HepG2 (cell line): ENCODE measurements around the gene GUCY2F. TPM values are rescaled to one million over a fixed set of nuclear protein-coding genes. Genes with fewer than 3 reads are reported as not detected.
A peak's percentile ranks its signal among the peaks of the same experiment; 100 is the strongest.

Source experiments
- ATAC-seq: fragments of 200-7000 bp; cut with Tn5 transposase; 3 replicates; pipeline ENCODE4 v1.9.1; 2020; ENCODE audit warnings: mild to moderate bottlenecking, moderate library complexity
- BruUV-seq: library from RNA; stranded (reverse); fragments of 400-500 nt; replicated peaks from 2 replicates; lab custom pipeline; 2021; lab: Mats Ljungman, UMichigan
- CTCF ChIA-PET: fragments of 300-600 bp; formaldehyde crosslinking; extraction: SDS; loops from one replicate; lab custom pipeline; 2021; ENCODE audit warnings: low total read pairs, inconsistent platforms, low intra/inter-chr PET ratio; lab: Yijun Ruan, JAX
- POLR2A ChIA-PET: fragments of 350-600 bp; sonication (Branson Sonifier 250); formaldehyde crosslinking; loops from one replicate; lab custom pipeline; 2020; ENCODE audit warnings: antibody characterized with exemption, inconsistent platforms; lab: Yijun Ruan, JAX
- DNase-seq: peaks from one replicate; pipeline ENCODE4 v3.0.0-alpha.2; 2015; ENCODE audit warnings: low spot score
- FAIRE-seq: peaks from 3 replicates; lab custom pipeline; 2011; peaks lifted over from hg19 to GRCh38; lab: Jason Lieb, UNC
- H2AFZ ChIP-seq: one replicate; pipeline ENCODE4 v1.6.1; 2011; ENCODE audit warnings: low read length, inconsistent platforms
- H3K27ac ChIP-seq: fragments of 300-600 bp; 3 replicates; pipeline ENCODE4 v1.8.0; 2011; ENCODE audit warnings: mixed run types, mild to moderate bottlenecking, mixed read lengths, low read length, inconsistent platforms; ENCODE audit not compliant: insufficient read depth; ENCODE audit errors: extremely low read length
- H3K27me3 ChIP-seq, 2 experiments: fragments of 200-600 bp in 1 of 2; 2 replicates in 1 of 2; 3 replicates in 1 of 2; pipeline versions ENCODE4 v1.6.0 to v1.8.0; 2011; ENCODE audit warnings: low read length in 2 of 2, mild to moderate bottlenecking in 2 of 2, moderate library complexity in 2 of 2, inconsistent platforms in 1 of 2; ENCODE audit not compliant: insufficient read depth in 2 of 2, control insufficient read depth in 1 of 2
- H3K36me3 ChIP-seq, 2 experiments: fragments of 200-600 bp in 1 of 2; replicated peaks in 1 of 2; 2 replicates in 1 of 2; 3 replicates in 1 of 2; pipeline versions ENCODE4 v1.5.1 to v1.8.0; 2011; ENCODE audit warnings: low read length in 2 of 2, inconsistent platforms in 1 of 2; ENCODE audit not compliant: insufficient read depth in 2 of 2, control insufficient read depth in 1 of 2
- H3K4me1 ChIP-seq: 2 replicates; pipeline ENCODE4 v1.5.1; 2012; ENCODE audit warnings: low read length, inconsistent platforms; ENCODE audit not compliant: insufficient read depth
- H3K4me2 ChIP-seq: 2 replicates; pipeline ENCODE4 v1.6.0; 2011; ENCODE audit warnings: low read depth, low read length, inconsistent platforms
- H3K4me3 ChIP-seq, 3 experiments: fragments of 200-600 bp in 1 of 3; sonication (generic), shearing (Covaris generic) in 1 of 3; replicated peaks in 1 of 3; 2 replicates each; pipeline ENCODE4 v1.5.1; 2011 to 2016; ENCODE audit warnings: low read length in 3 of 3, inconsistent platforms in 2 of 3, low read depth in 2 of 3, mild to moderate bottlenecking in 2 of 3, control low read depth in 1 of 3, mixed read lengths in 1 of 3; ENCODE audit not compliant: insufficient read depth in 1 of 3
- H3K79me2 ChIP-seq: one replicate; pipeline ENCODE4 v1.6.1; 2011; ENCODE audit warnings: low read length, inconsistent platforms; ENCODE audit not compliant: insufficient read depth
- H3K9ac ChIP-seq: 2 replicates; pipeline ENCODE4 v1.6.0; 2011; ENCODE audit warnings: mild to moderate bottlenecking, low read depth, low read length, inconsistent platforms; ENCODE audit not compliant: insufficient read depth
- H3K9me3 ChIP-seq: 2 replicates; pipeline ENCODE4 v1.5.1; 2012; ENCODE audit warnings: mild to moderate bottlenecking, low read length
- H4K20me1 ChIP-seq: 2 replicates; pipeline ENCODE4 v1.6.0; 2011; ENCODE audit warnings: inconsistent platforms, mild to moderate bottlenecking, low read length, moderate library complexity; ENCODE audit not compliant: insufficient read depth
- CTCF ChIP-seq: sonication (generic); formaldehyde crosslinking; IDR thresholded peaks from 2 replicates; pipeline ENCODE4 v1.5.0; 2020; ENCODE audit warnings: mild to moderate bottlenecking, missing genetic modification reagents, moderate library complexity
- GMEB1 ChIP-seq: sonication (generic); formaldehyde crosslinking; IDR thresholded peaks from 2 replicates; pipeline ENCODE4 v1.5.1; 2020; ENCODE audit warnings: missing genetic modification reagents, mild to moderate bottlenecking, borderline replicate concordance
- HDAC6 ChIP-seq: fragments of 200-600 bp; sonication (generic); IDR thresholded peaks from 2 replicates; pipeline ENCODE4 v1.7.0; 2017; ENCODE audit warnings: mild to moderate bottlenecking, antibody characterized with exemption, low read length, low read depth
- JARID2 ChIP-seq: sonication (generic); formaldehyde crosslinking; IDR thresholded peaks from 2 replicates; pipeline ENCODE4 v1.8.1; 2023; ENCODE audit warnings: missing genetic modification reagents, inconsistent platforms; ENCODE audit not compliant: insufficient replicate concordance
- KLF11 ChIP-seq: IDR thresholded peaks from 2 replicates; pipeline ENCODE4 v1.6.1; 2016; ENCODE audit warnings: missing compliant biosample characterization
- NFIC ChIP-seq: IDR thresholded peaks from 2 replicates; pipeline ENCODE4 v1.6.1; 2012; ENCODE audit warnings: mild to moderate bottlenecking, low read length, inconsistent platforms
- PHF5A ChIP-seq: IDR thresholded peaks from one replicate; pipeline ENCODE4 v1.6.1; 2018; ENCODE audit warnings: low read depth, missing genetic modification reagents; ENCODE audit not compliant: unreplicated experiment
- RXRA ChIP-seq: sonication (generic); formaldehyde crosslinking; IDR thresholded peaks from 2 replicates; pipeline ENCODE4 v1.5.1; 2020; ENCODE audit warnings: missing genetic modification reagents
- SALL1 ChIP-seq: sonication (generic); formaldehyde crosslinking; IDR thresholded peaks from 2 replicates; pipeline ENCODE4 v1.8.0; 2022; ENCODE audit warnings: mild to moderate bottlenecking, missing genetic modification reagents
- SIN3B ChIP-seq: fragments of 150-350 bp; IDR thresholded peaks from 2 replicates; pipeline ENCODE4 v1.6.1; 2014; ENCODE audit warnings: low read length
- SOX13 ChIP-seq, 3 experiments: fragments of 450-650 bp in 1 of 3; sonication (generic) in 1 of 3; formaldehyde crosslinking in 1 of 3; IDR thresholded peaks in 2 of 3; conservative IDR thresholded peaks in 1 of 3; 2 replicates each; pipeline versions ENCODE4 v1.5.0 to v1.6.1; 2016 to 2020; ENCODE audit warnings: antibody characterized with exemption in 1 of 3, mild to moderate bottlenecking in 1 of 3, missing compliant biosample characterization in 1 of 3, missing genetic modification reagents in 1 of 3, moderate library complexity in 1 of 3
- STAG1 ChIP-seq: sonication (generic); formaldehyde crosslinking; IDR thresholded peaks from 2 replicates; pipeline ENCODE4 v1.4.0; 2020; ENCODE audit warnings: missing genetic modification reagents
- ZNF616 ChIP-seq: sonication (generic); formaldehyde crosslinking; IDR thresholded peaks from 2 replicates; pipeline ENCODE4 v1.5.0; 2020; ENCODE audit warnings: low read depth, mild to moderate bottlenecking, missing genetic modification reagents
- ZNF792 ChIP-seq: IDR thresholded peaks from 2 replicates; pipeline ENCODE4 v1.6.1; 2016
- WGBS: methylation state at CpG from one replicate; pipeline ENCODE4 v1.1.6; 2017; ENCODE audit warnings: low lambda C conversion rate; 5-methylcytosine and 5-hydroxymethylcytosine counted together
- in situ Hi-C: cut with HindIII; loops from 2 replicates; pipeline ENCODE4 v1.10.0; 2017; ENCODE audit warnings: low pct_unique_long_range_greater_than_20kb; ENCODE audit not compliant: extremely low pct_ligation_motif_present
- intact Hi-C: fragments of 100-400 bp; cut with micrococcal nuclease; formaldehyde crosslinking; loops from one replicate; pipeline ENCODE4 v1.10.0; 2022; ENCODE audit not compliant: unreplicated experiment
- polyA plus RNA-seq, 8 experiments: library from polyadenylated mRNA; depleted of rRNA in 3 of 8; stranded (reverse) in 7 of 8; unstranded in 1 of 8; fragments of >200 nt; fragmentation: Illumina TruSeq in 4 of 8; extraction: Trizol in 4 of 8; gene quantifications; 2 replicates each; pipeline versions ENCODE4 v1.2.1 to v1.2.3, GENCODE V29; 2011 to 2016; ENCODE audit warnings: low read depth in 4 of 8, missing spikeins in 1 of 8, mixed read lengths in 1 of 8; ENCODE audit not compliant: insufficient read depth in 1 of 8
- total RNA-seq, 5 experiments: library from RNA; depleted of rRNA; stranded (reverse); fragments of >200 nt; fragmentation: Illumina TruSeq; extraction: Trizol; gene quantifications; 2 replicates each; pipeline ENCODE4 v1.2.3, GENCODE V29; 2016; ENCODE audit warnings: low read depth in 1 of 5

The GUCY2F gene
- total and polyA plus RNA-seq, 2 of the 13 experiments (the other 11 are each of a cell fraction or from before 2014, with no cell fraction given) = 0.03 TPM; not detected in 1

- no peak for TF ChIP-seq GMEB1
- no peak for TF ChIP-seq NFIC
- TF ChIP-seq RXRA = no peak
- no peak for TF ChIP-seq SIN3B
- no peak for TF ChIP-seq JARID2 (CRISPR knock-in tag)
- no peak for TF ChIP-seq PHF5A (CRISPR knock-in tag)
Observed at GRCh38 chrX:109389917-109390316, 92.0 kb downstream of the GUCY2F start (continued).

GRCh38 chrX:109384699-109385098 lies 97.2 kb downstream of the GUCY2F start:
- BruUV-seq = no TSS peak
- no peak for ATAC-seq

More at GRCh38 chrX:109384699-109385098, 97.2 kb downstream of the GUCY2F start:
- TF ChIP-seq ZNF792 (no peak), ZNF616 (CRISPR knock-in tag) (no peak), STAG1 (CRISPR knock-in tag) (peak; percentile 49), SALL1 (CRISPR knock-in tag) (no peak), SOX13 (IDR thresholded peaks at IDR 0.05) (no peak), SOX13 (CRISPR knock-in tag; conservative IDR thresholded peaks at IDR 0.05 in 1 of 2, IDR thresholded peaks at IDR 0.05 in 1 of 2) (no peak), KLF11 (CRISPR knock-in tag) (no peak), CTCF (peak; percentile 33; the same call in 1 of the 2 replicates), HDAC6 (no peak)
- Histone ChIP-seq H4K20me1 (no peaks in the 10 kb centered on the region), H3K27ac (no peak overlapping the region), H2AFZ (no peak overlapping the region), H3K4me1 (no peaks in the 10 kb centered on the region), H3K27me3 (no peaks in the 10 kb centered on the region), H3K4me3 (no peak overlapping the region), H3K9me3 (no peaks in the 10 kb centered on the region), H3K36me3 (no peaks in the 10 kb centered on the region), H3K79me2 (no peaks in the 10 kb centered on the region), H3K4me2 (no peak overlapping the region), H3K9ac (no peak overlapping the region)
- in situ Hi-C loops = no loop called here
- FAIRE-seq = no peak
- DNase-seq = no peak
- ChIA-PET POLR2A (no interaction called here), CTCF (no interaction called here)
- WGBS = 27% methylated on average over 3 of the region's 3 CpGs
- intact Hi-C loops = no loop called here
